Ishikawa (cell line): ENCODE measurements around the gene RADIL.

Source experiments
- CEBPB ChIP-seq: IDR thresholded peaks from 2 replicates; pipeline ENCODE4 v1.6.1; 2012
- CREB1 ChIP-seq: IDR thresholded peaks from 2 replicates; pipeline ENCODE4 v1.6.1; 2012; ENCODE audit warnings: low read depth
- EGR1 ChIP-seq: IDR thresholded peaks from 2 replicates; pipeline ENCODE4 v1.6.1; 2012
- EP300 ChIP-seq: IDR thresholded peaks from 2 replicates; pipeline ENCODE4 v1.6.1; 2012; ENCODE audit warnings: borderline replicate concordance
- FOXM1 ChIP-seq: IDR thresholded peaks from 2 replicates; pipeline ENCODE4 v1.6.1; 2012; ENCODE audit warnings: low read depth, borderline replicate concordance
- NFIC ChIP-seq: IDR thresholded peaks from 2 replicates; pipeline ENCODE4 v1.6.1; 2012
- RAD21 ChIP-seq: IDR thresholded peaks from 2 replicates; pipeline ENCODE4 v1.6.1; 2012; ENCODE audit warnings: low read depth
- TAF1 ChIP-seq: IDR thresholded peaks from 2 replicates; pipeline ENCODE4 v1.6.1; 2012; ENCODE audit warnings: low read depth, mild to moderate bottlenecking
- TCF12 ChIP-seq: IDR thresholded peaks from 2 replicates; pipeline ENCODE4 v1.6.1; 2012; ENCODE audit warnings: low read depth
- TEAD4 ChIP-seq: IDR thresholded peaks from 2 replicates; pipeline ENCODE4 v1.6.1; 2012
- YY1 ChIP-seq: IDR thresholded peaks from 2 replicates; pipeline ENCODE4 v1.6.1; 2012; ENCODE audit warnings: low read depth
- ZBTB7A ChIP-seq: IDR thresholded peaks from 2 replicates; pipeline ENCODE4 v1.6.1; 2012; ENCODE audit warnings: low read depth
- TF ChIP-seq, protein P1 (sequence below): IDR thresholded peaks from 2 replicates; pipeline ENCODE4 v1.6.1; 2012
- TF ChIP-seq, protein P2 (sequence below): IDR thresholded peaks from 2 replicates; pipeline ENCODE4 v1.6.1; 2012
- TF ChIP-seq, protein P3 (sequence below): IDR thresholded peaks from 2 replicates; pipeline ENCODE4 v1.6.1; 2012; ENCODE audit warnings: low read depth, mild to moderate bottlenecking

The RADIL gene

GRCh38 chr7:4782333-4783291 lies 100.9 kb downstream of the RADIL start:
- TF ChIP-seq TEAD4 (no peak), TAF1 (no peak)
- TF ChIP-seq, protein P1, sequence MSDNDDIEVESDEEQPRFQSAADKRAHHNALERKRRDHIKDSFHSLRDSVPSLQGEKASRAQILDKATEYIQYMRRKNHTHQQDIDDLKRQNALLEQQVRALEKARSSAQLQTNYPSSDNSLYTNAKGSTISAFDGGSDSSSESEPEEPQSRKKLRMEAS, result no peak

DNA sequence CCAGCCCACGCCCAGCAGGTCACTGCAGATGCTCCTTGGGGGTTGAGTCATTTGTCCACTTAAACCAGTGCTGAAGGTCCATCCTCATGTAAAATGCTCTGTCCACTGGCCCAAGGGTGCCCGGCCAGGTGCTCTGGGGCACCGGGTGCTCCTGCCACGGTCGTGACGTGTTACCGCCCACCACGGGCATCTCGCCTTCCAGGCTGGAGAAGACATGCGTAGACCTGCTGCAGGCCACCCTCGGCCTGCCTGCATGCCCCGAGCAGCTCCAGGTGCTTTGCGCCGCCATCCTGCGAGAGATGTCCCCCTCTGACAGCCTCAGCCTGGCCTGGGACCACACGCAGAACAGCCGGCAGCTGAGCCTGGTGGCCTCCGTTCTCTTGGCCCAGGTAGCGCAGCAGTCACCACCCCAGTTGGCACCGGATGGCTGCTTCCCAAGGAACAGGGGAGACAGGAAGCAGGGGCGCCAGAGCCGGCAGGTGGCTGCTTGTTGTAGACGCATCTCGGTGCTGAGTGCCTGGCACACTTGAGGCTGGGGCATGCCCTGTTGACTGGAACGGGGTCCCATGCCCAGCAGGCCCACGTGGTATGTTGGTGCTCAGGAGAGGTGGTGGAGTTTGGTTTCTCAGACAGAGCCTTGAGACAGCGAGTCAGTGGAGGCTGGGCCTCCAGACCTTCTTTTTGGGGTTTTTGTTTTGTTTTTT lies 102.0 kb downstream of the RADIL start:
- TF ChIP-seq CREB1 (no peak), EGR1 (no peak), ZBTB7A (no peak), NFIC (no peak), TEAD4 (no peak), CEBPB (no peak), TAF1 (no peak), YY1 (no peak), FOXM1 (no peak), TCF12 (no peak), EP300 (no peak), RAD21 (no peak)
- TF ChIP-seq, protein P2, sequence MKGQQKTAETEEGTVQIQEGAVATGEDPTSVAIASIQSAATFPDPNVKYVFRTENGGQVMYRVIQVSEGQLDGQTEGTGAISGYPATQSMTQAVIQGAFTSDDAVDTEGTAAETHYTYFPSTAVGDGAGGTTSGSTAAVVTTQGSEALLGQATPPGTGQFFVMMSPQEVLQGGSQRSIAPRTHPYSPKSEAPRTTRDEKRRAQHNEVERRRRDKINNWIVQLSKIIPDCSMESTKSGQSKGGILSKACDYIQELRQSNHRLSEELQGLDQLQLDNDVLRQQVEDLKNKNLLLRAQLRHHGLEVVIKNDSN, result no peak
- TF ChIP-seq, protein P1, result no peak
- TF ChIP-seq, protein P3, sequence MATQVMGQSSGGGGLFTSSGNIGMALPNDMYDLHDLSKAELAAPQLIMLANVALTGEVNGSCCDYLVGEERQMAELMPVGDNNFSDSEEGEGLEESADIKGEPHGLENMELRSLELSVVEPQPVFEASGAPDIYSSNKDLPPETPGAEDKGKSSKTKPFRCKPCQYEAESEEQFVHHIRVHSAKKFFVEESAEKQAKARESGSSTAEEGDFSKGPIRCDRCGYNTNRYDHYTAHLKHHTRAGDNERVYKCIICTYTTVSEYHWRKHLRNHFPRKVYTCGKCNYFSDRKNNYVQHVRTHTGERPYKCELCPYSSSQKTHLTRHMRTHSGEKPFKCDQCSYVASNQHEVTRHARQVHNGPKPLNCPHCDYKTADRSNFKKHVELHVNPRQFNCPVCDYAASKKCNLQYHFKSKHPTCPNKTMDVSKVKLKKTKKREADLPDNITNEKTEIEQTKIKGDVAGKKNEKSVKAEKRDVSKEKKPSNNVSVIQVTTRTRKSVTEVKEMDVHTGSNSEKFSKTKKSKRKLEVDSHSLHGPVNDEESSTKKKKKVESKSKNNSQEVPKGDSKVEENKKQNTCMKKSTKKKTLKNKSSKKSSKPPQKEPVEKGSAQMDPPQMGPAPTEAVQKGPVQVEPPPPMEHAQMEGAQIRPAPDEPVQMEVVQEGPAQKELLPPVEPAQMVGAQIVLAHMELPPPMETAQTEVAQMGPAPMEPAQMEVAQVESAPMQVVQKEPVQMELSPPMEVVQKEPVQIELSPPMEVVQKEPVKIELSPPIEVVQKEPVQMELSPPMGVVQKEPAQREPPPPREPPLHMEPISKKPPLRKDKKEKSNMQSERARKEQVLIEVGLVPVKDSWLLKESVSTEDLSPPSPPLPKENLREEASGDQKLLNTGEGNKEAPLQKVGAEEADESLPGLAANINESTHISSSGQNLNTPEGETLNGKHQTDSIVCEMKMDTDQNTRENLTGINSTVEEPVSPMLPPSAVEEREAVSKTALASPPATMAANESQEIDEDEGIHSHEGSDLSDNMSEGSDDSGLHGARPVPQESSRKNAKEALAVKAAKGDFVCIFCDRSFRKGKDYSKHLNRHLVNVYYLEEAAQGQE, result no peak

- TF ChIP-seq FOXM1 (no peak), CREB1 (no peak), YY1 (no peak), TAF1 (no peak), ZBTB7A (no peak), RAD21 (no peak), EP300 (no peak), CEBPB (no peak), TEAD4 (no peak), TCF12 (no peak), EGR1 (no peak), NFIC (no peak)
- TF ChIP-seq, protein P1, result no peak
- TF ChIP-seq, protein P3, result no peak
- TF ChIP-seq, protein P2, result no peak
These were observed 104.4 kb downstream of the RADIL start for GRCh38 chr7:4779118-4779517.

DNA sequence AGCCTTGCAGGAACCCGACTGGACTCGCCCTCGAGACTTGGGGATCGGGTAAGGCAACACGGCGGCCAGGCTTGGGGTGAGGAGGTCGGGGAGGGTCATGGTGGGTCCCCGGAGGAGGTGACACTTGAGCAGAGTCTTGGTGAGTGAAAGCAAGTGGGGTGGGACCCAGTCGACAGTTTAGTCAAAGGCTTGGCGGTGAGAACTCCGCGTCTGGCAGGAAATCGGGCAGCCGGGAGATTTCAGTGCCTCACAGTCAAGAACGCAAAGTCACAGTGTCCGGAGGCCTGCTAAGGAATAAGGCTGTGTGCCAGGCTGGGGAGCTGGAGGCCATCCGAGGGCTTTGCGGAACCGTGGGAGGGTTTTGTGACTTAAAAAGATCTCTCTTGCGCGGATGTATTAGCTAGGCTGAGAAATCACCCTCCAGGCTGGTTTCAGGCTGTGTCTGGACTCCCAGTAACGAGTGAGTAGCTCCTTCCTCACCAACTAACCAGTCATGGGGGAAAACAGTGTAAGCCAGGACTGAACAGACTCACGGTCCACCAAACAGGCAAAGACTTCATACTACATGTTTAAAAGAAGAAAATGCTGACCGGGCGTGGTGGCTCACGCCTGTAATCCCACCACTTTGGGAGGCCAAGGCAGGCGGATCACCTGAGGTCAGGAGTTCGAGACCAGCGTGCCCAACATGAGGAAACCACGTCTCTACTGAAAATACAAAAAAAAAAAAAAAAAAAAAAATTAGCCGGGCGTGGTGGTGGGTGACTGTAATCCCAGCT lies 107.5 kb downstream of the RADIL start:
- TF ChIP-seq EP300, result no peak
- no peak for TF ChIP-seq TCF12
- TF ChIP-seq, protein P3, result no peak
- TF ChIP-seq FOXM1, result no peak
- TF ChIP-seq TEAD4, result no peak
- no peak for TF ChIP-seq EGR1
- TF ChIP-seq TAF1, result no peak
- no peak for TF ChIP-seq CREB1
- TF ChIP-seq ZBTB7A, result no peak
- TF ChIP-seq YY1, result no peak
- TF ChIP-seq NFIC, result no peak
- no peak for TF ChIP-seq CEBPB
- no peak for TF ChIP-seq RAD21
- TF ChIP-seq, protein P2, result no peak
- TF ChIP-seq, protein P1, result no peak
